ENCODE measurements around the gene AZU1.

AZU1 gene

GRCh38 chr19:827314-827709 is 325 bp upstream of the AZU1 start:
- Histone ChIP-seq H2AFZ (ENCODE audit: low read depth, low read length, severe bottlenecking) (no peak overlapping the region), H3K4me3 (ENCODE audit: insufficient read depth, low read length, poor library complexity, severe bottlenecking) (no peak overlapping the region), H3K9me3 (ENCODE audit: insufficient read depth, low read length) (no peaks in the 10 kb centered on the region), H3K9ac (ENCODE audit: low read length) (no peak overlapping the region), H3K36me3 (ENCODE audit: low read length) (no peaks in the 10 kb centered on the region), H3K27me3 (ENCODE audit: low read length) (no peaks in the 10 kb centered on the region), H3F3A (ENCODE audit: insufficient read depth) (no peaks in the 10 kb centered on the region), H4K20me1 (ENCODE audit: low read depth, low read length) (no peaks in the 10 kb centered on the region), H3K9me2 (replicated peaks; ENCODE audit: insufficient read depth, low read length) (no peaks in the 10 kb centered on the region), H3K79me2 (ENCODE audit: insufficient read depth, low read length) (no peaks in the 10 kb centered on the region), H3K27ac (ENCODE audit: low read depth, low read length) (no peak overlapping the region), H3K4me2 (ENCODE audit: low read depth, low read length, poor library complexity, severe bottlenecking) (no peak overlapping the region)
- no peak for TF ChIP-seq CTCF (IDR thresholded peaks at IDR 0.05; ENCODE audit: insufficient read depth, low read length, poor library complexity, severe bottlenecking)
- TF ChIP-seq EZH2phosphoT487 (conservative IDR thresholded peaks at IDR 0.05; ENCODE audit: low read length) = no peak

- Histone ChIP-seq H3F3A (ENCODE audit: insufficient read depth) (no peaks in the 10 kb centered on the region), H3K9me2 (replicated peaks; ENCODE audit: insufficient read depth, low read length) (no peaks in the 10 kb centered on the region), H3K9me3 (ENCODE audit: insufficient read depth, low read length) (no peaks in the 10 kb centered on the region), H3K27me3 (ENCODE audit: low read length) (no peaks in the 10 kb centered on the region), H3K36me3 (ENCODE audit: low read length) (no peaks in the 10 kb centered on the region), H2AFZ (ENCODE audit: low read depth, low read length, severe bottlenecking) (no peak overlapping the region), H4K20me1 (ENCODE audit: low read depth, low read length) (no peaks in the 10 kb centered on the region), H3K4me3 (ENCODE audit: insufficient read depth, low read length, poor library complexity, severe bottlenecking) (no peak overlapping the region), H3K9ac (ENCODE audit: low read length) (no peak overlapping the region), H3K27ac (ENCODE audit: low read depth, low read length) (no peak overlapping the region), H3K4me2 (ENCODE audit: low read depth, low read length, poor library complexity, severe bottlenecking) (no peak overlapping the region), H3K79me2 (ENCODE audit: insufficient read depth, low read length) (no peaks in the 10 kb centered on the region)
- TF ChIP-seq CTCF (IDR thresholded peaks at IDR 0.05; ENCODE audit: insufficient read depth, low read length, poor library complexity, severe bottlenecking) = no peak
- no peak for TF ChIP-seq EZH2phosphoT487 (conservative IDR thresholded peaks at IDR 0.05; ENCODE audit: low read length)
These were observed 1.6 kb downstream of the AZU1 start for GRCh38 chr19:829129-829758.

- Histone ChIP-seq H3K9ac (ENCODE audit: low read length) (no peak overlapping the region), H2AFZ (ENCODE audit: low read depth, low read length, severe bottlenecking) (no peak overlapping the region), H4K20me1 (ENCODE audit: low read depth, low read length) (no peaks in the 10 kb centered on the region), H3F3A (ENCODE audit: insufficient read depth) (no peaks in the 10 kb centered on the region), H3K36me3 (ENCODE audit: low read length) (no peaks in the 10 kb centered on the region), H3K9me3 (ENCODE audit: insufficient read depth, low read length) (no peaks in the 10 kb centered on the region), H3K27ac (ENCODE audit: low read depth, low read length) (no peak overlapping the region), H3K4me2 (ENCODE audit: low read depth, low read length, poor library complexity, severe bottlenecking) (no peak overlapping the region), H3K9me2 (replicated peaks; ENCODE audit: insufficient read depth, low read length) (no peaks in the 10 kb centered on the region), H3K4me3 (ENCODE audit: insufficient read depth, low read length, poor library complexity, severe bottlenecking) (no peak overlapping the region), H3K27me3 (ENCODE audit: low read length) (no peaks in the 10 kb centered on the region), H3K79me2 (ENCODE audit: insufficient read depth, low read length) (no peaks in the 10 kb centered on the region)
- TF ChIP-seq CTCF (IDR thresholded peaks at IDR 0.05; ENCODE audit: insufficient read depth, low read length, poor library complexity, severe bottlenecking) (no peak), EZH2phosphoT487 (conservative IDR thresholded peaks at IDR 0.05; ENCODE audit: low read length) (no peak)
These were observed 4.1 kb downstream of the AZU1 start for GRCh38 chr19:831407-832369.
